Measurements from ENCODE around the gene VMP1.
"Not testable (repeated sequence)": the region's sequence is repeated elsewhere in the genome, so short reads cannot be mapped to it uniquely, and the experiment has no call there.

VMP1 gene

GRCh38 chr17:59753522-59754467 is 46.3 kb downstream of the VMP1 start:
- DNase-seq = peak; percentile 85 to 92
- TF ChIP-seq POLR2A (IDR thresholded peaks at IDR 0.05; ENCODE audit: low read length) (no peak), GATA1 (IDR thresholded peaks at IDR 0.05; ENCODE audit: low read depth, low read length) (no peak)

DNA sequence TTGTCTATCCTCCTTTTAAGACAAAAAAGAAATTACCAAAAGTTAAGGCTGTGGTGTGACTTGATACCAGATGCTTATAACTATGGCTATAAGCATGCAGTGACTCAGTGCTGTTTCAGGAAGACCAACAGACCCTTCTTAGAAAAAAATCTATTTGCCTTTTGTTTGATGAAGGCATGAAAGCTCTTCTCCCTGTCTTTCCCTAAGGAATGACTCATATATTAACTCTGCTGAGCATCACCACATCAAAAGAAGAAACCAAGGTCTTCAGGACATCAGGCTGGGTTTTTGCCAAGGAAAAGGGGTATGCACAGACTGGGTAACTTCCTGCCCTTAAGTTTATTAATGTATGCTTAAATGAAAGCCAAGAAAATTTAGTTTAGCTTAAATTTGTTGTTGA is 47.1 kb downstream of the VMP1 start:
- TF ChIP-seq POLR2A (IDR thresholded peaks at IDR 0.05; ENCODE audit: low read length) = no peak
- no peak for TF ChIP-seq GATA1 (IDR thresholded peaks at IDR 0.05; ENCODE audit: low read depth, low read length)
- peak in 1 of 2 experiments; percentile 39 for DNase-seq

GRCh38 chr17:59755069-59755468 is 47.6 kb downstream of the VMP1 start:
- not testable (repeated sequence) for DNase-seq

DNA sequence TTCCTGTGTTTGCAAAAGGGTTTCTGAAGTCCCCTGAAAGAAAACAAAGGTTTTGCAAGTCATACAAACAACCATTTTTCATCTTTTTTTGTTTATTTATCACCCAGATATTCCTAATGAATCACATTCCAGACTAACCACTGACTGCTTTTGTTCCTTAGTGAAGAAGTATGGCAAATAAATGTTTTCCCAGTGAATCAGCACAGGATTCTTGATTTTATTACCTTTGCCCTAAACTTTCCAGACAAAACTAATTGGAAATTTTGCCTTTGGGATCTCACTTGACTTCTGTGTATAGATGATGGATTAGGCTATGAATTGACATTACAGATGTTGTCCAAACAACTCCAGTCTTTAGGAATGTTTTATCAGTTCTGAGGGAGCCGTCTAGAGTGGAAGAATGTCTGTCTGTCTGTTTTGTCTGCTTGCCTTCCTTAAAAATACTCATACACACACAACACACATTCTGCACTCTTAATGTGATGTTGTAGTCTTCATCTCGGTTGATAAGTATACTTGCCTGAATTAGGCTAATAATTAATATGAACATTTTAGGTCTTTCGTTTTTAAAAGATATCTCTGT is 48.9 kb downstream of the VMP1 start:
- TF ChIP-seq POLR2A (IDR thresholded peaks at IDR 0.05; ENCODE audit: low read length) (no peak), GATA1 (IDR thresholded peaks at IDR 0.05; ENCODE audit: low read depth, low read length) (no peak)
- DNase-seq = no peak

GRCh38 chr17:59757043-59757442 is 49.6 kb downstream of the VMP1 start:
- no peak for DNase-seq
- TF ChIP-seq POLR2A (IDR thresholded peaks at IDR 0.05; ENCODE audit: low read length) = no peak
- TF ChIP-seq GATA1 (IDR thresholded peaks at IDR 0.05; ENCODE audit: low read depth, low read length) = no peak

GRCh38 chr17:59757470-59757869 is 50.0 kb downstream of the VMP1 start:
- no peak for DNase-seq

GRCh38 chr17:59757881-59758385 is 50.5 kb downstream of the VMP1 start:
- TF ChIP-seq POLR2A (IDR thresholded peaks at IDR 0.05; ENCODE audit: low read length) (no peak), GATA1 (IDR thresholded peaks at IDR 0.05; ENCODE audit: low read depth, low read length) (no peak)
- DNase-seq = no peak

More at GRCh38 chr17:59757470-59757869, 50.0 kb downstream of the VMP1 start:
- no peak for TF ChIP-seq POLR2A (IDR thresholded peaks at IDR 0.05; ENCODE audit: low read length)
- no peak for TF ChIP-seq GATA1 (IDR thresholded peaks at IDR 0.05; ENCODE audit: low read depth, low read length)

- DNase-seq = not testable (repeated sequence)
Measured at GRCh38 chr17:59758998-59759651, 51.7 kb downstream of the VMP1 start.

- TF ChIP-seq GATA1 (IDR thresholded peaks at IDR 0.05; ENCODE audit: low read depth, low read length) (no peak), POLR2A (IDR thresholded peaks at IDR 0.05; ENCODE audit: low read length) (no peak)
- DNase-seq = no peak
Measured at GRCh38 chr17:59760160-59760559, 52.7 kb downstream of the VMP1 start.

DNA sequence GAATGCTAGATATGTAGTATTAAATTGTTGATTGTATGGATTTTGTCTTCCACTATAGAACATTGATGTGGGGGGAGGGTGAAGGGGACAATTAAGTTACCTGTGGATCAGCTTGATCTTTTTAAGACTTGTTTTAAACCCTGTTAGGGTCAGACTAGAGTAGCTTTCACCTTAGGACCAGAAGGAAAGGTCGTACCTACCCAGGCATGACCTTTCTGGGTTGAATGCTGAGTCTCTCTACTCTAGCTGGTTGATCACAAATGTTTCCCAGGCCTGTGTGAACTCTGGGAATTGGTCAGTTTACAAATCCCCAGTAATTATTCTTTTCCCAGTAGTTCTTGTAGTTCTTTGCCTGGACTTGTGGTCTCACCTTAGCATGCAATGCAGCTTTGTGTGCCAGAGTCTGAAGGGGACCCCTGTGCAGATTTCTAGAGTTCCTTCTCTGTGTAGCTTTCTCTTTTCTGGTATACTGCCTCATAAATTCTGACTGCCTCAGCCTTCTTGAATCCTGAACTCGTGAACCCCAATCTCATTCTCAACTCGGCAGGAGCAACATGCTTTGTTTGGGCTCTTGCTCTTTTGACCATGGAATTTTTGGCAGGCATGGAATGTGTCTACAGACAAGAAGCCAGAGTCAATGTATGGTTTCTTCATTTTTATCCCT is 54.1 kb downstream of the VMP1 start:
- DNase-seq = no peak
- TF ChIP-seq GATA1 (IDR thresholded peaks at IDR 0.05; ENCODE audit: low read depth, low read length) (no peak), POLR2A (IDR thresholded peaks at IDR 0.05; ENCODE audit: low read length) (no peak)

- no peak for DNase-seq
- TF ChIP-seq POLR2A (IDR thresholded peaks at IDR 0.05; ENCODE audit: low read length) (no peak), GATA1 (IDR thresholded peaks at IDR 0.05; ENCODE audit: low read depth, low read length) (no peak)
Measured at GRCh38 chr17:59762049-59762823, 54.8 kb downstream of the VMP1 start.

- DNase-seq = no peak
- TF ChIP-seq GATA1 (IDR thresholded peaks at IDR 0.05; ENCODE audit: low read depth, low read length) (no peak), POLR2A (IDR thresholded peaks at IDR 0.05; ENCODE audit: low read length) (no peak)
Measured at GRCh38 chr17:59762824-59763374, 55.4 kb downstream of the VMP1 start.

DNA sequence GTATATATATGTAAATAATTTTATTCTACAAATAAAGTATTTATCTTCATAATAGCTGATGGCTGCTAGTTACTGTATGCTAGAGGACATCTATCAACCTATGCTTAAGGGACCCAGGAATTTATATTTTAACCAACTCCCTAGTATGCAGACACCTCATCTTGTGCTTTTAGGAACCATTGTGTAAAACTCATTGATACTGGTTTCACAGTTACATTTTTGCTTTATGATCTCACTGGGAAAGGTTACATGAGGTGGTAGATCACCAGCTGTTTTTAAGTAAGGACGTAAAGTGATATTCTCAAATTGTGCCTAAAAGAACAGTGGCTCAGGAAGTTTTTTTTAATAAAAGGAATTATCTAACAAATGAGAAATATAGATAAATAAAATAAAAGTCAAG is 56.4 kb downstream of the VMP1 start:
- no peak for DNase-seq
- TF ChIP-seq GATA1 (IDR thresholded peaks at IDR 0.05; ENCODE audit: low read depth, low read length) = no peak
- no peak for TF ChIP-seq POLR2A (IDR thresholded peaks at IDR 0.05; ENCODE audit: low read length)

Data from erythroblast (primary cell).